ENCODE measurements around the gene AAMP. TPM values are rescaled to one million over a fixed set of nuclear protein-coding genes. Genes with fewer than 3 reads are reported as not detected.

The AAMP gene
- total RNA-seq, 4 donors from 2014 or later: 91.8 to 151 (median 115) TPM

DNA sequence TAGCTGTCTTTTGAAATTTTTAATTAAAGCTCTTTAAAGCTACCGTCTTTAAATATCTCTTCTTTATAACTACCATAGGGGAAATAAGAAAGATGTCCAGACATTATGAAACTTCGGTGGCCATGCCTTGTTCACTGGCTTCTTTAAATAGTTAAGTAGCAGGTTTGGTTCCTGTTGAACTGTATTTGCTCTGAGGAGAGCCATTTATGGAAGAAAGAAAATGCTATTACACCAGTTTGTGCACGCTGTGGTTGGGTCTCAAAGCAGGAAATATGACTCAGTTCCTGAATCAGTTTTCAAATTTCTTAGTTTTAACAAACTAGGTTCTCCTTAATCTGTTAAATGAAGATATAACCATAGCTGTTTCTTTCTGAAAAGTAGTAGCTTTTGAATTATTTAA lies 40.7 kb downstream of the AAMP start:
- Histone ChIP-seq H3K36me3 (peaks cover 0 to 77% (median 0%) of the 10 kb centered on the region in 3 donors), H3K27me3 (no peaks in the 10 kb centered on the region), H3K27ac (peak overlapping the region; percentile 41 to 62 (median 44)), H3K9me3 (no peaks in the 10 kb centered on the region), H3K4me1 (peaks cover 7 to 45% (median 14%) of the 10 kb centered on the region in 4 donors), H3K4me3 (peak overlapping the region in 1 of 4 donors; percentile 6)
- peak in 1 of 3 donors; percentile 32 for DNase-seq
- TF ChIP-seq, protein P1, sequence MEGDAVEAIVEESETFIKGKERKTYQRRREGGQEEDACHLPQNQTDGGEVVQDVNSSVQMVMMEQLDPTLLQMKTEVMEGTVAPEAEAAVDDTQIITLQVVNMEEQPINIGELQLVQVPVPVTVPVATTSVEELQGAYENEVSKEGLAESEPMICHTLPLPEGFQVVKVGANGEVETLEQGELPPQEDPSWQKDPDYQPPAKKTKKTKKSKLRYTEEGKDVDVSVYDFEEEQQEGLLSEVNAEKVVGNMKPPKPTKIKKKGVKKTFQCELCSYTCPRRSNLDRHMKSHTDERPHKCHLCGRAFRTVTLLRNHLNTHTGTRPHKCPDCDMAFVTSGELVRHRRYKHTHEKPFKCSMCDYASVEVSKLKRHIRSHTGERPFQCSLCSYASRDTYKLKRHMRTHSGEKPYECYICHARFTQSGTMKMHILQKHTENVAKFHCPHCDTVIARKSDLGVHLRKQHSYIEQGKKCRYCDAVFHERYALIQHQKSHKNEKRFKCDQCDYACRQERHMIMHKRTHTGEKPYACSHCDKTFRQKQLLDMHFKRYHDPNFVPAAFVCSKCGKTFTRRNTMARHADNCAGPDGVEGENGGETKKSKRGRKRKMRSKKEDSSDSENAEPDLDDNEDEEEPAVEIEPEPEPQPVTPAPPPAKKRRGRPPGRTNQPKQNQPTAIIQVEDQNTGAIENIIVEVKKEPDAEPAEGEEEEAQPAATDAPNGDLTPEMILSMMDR (IDR thresholded peaks at IDR 0.05): no peak
- TF ChIP-seq POLR2A (IDR thresholded peaks at IDR 0.05): no peak

DNA sequence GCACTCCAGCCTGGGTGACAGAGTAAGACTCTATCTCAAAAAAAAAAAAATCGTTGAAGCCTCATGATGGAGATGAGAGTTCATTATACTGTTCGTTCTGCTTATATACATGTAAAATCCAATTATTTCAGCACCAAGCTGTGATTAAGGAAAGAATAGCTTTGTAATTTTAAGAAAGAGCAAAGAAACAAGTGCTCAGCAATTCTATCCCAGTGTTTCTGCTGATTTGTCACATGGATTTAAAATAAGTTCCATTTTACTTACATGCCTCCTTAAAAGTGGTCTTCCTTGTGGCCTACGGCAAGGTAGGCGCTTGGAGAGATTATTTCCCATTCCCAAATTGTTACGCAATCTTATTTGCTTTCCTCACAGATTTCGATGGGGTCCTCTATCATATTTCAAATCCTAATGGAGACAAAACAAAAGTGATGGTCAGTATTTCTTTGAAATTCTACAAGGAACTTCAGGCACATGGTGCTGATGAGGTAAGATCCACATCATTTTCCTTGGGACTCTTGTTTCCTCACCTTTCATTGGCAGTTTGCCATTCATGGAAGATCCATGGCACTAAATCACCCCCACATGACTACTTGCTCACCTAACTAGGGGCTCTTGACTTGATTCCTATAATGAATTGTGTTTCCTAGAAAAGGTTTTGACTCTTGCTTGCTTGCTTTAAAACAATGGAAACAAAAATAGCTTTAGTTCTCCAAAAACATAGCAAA lies 41.4 kb downstream of the AAMP start:
- TF ChIP-seq POLR2A (IDR thresholded peaks at IDR 0.05): no peak
- TF ChIP-seq, protein P1 (IDR thresholded peaks at IDR 0.05): no peak
- peak overlapping the region; percentile 5 to 62 (median 44) for H3K27ac ChIP-seq
- peaks cover 0 to 71% (median 0%) of the 10 kb centered on the region in 3 donors for H3K36me3 ChIP-seq
- no peak for DNase-seq
- H3K4me3 ChIP-seq: no peak overlapping the region
- no peaks in the 10 kb centered on the region for H3K9me3 ChIP-seq
- H3K27me3 ChIP-seq: no peaks in the 10 kb centered on the region
- H3K4me1 ChIP-seq: peaks cover 7 to 50% (median 15%) of the 10 kb centered on the region in 4 donors

GRCh38 chr2:218226903-218227302 lies 43.0 kb downstream of the AAMP start:
- Histone ChIP-seq H3K27me3 (no peaks in the 10 kb centered on the region), H3K36me3 (peaks cover 0 to 56% (median 0%) of the 10 kb centered on the region in 3 donors), H3K9me3 (no peaks in the 10 kb centered on the region), H3K27ac (no peak overlapping the region), H3K4me1 (peaks cover 7 to 64% (median 24%) of the 10 kb centered on the region in 4 donors), H3K4me3 (no peak overlapping the region)
- TF ChIP-seq, protein P1 (IDR thresholded peaks at IDR 0.05): no peak
- no peak for TF ChIP-seq POLR2A (IDR thresholded peaks at IDR 0.05)
- DNase-seq: no peak

DNA sequence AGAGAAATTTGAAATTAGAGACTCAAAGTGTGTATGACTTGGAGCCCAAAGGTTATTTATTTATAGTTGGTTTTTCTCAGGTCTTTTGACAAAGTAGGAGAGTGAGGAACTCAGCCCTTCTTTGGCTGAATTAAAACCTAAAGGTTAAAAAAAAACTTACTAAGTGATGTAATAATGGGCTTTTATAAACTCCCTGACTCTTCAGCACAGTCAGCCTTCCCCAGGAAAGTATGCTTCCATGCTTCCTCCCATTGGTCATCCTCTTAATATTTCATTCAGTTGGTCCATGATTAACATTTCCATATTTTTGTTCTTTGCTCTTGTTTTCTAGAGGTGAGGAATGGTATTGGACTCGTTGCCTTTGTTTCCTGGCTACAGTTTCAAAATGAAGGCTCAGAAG lies 45.8 kb downstream of the AAMP start:
- H3K4me3 ChIP-seq: no peak overlapping the region
- peaks cover 0 to 50% (median 0%) of the 10 kb centered on the region in 3 donors for H3K36me3 ChIP-seq
- TF ChIP-seq, protein P1 (IDR thresholded peaks at IDR 0.05): no peak
- TF ChIP-seq POLR2A (IDR thresholded peaks at IDR 0.05): no peak
- H3K4me1 ChIP-seq: peaks cover 0 to 65% (median 37%) of the 10 kb centered on the region in 4 donors
- no peaks in the 10 kb centered on the region for H3K9me3 ChIP-seq
- no peaks in the 10 kb centered on the region for H3K27me3 ChIP-seq
- DNase-seq: no peak
- H3K27ac ChIP-seq: no peak overlapping the region

DNA sequence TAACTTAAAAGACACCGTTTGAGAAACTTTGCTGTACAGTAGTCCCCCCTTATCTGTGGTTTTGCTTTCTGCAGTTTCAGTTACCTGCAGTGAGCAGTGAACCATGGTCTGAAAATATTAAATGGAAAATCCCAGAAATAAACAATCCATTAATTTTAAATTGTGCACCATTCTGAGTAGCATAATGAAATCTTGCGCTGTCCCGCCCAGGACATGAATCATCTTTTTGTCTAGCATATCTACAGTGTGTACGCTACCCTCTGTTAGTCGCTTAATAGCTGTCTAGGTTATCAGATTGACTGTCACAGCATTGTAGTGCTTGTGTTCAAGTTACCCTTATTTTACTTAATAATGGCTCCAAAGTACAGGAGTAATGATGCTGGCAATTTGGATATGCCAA lies 46.9 kb downstream of the AAMP start:
- Histone ChIP-seq H3K27me3 (no peaks in the 10 kb centered on the region), H3K9me3 (no peaks in the 10 kb centered on the region), H3K36me3 (peaks cover 0 to 40% (median 0%) of the 10 kb centered on the region in 3 donors), H3K4me3 (no peak overlapping the region), H3K27ac (peak overlapping the region in 3 of 4 donors; percentile 1 to 27 (median 7)), H3K4me1 (peaks cover 0 to 65% (median 35%) of the 10 kb centered on the region in 4 donors)
- DNase-seq: no peak
- TF ChIP-seq POLR2A (IDR thresholded peaks at IDR 0.05): no peak
- TF ChIP-seq, protein P1 (IDR thresholded peaks at IDR 0.05): no peak

All from Peyer's patch (tissue), 4 donors.